ENCODE data around the gene SAMSN1. TPM values are rescaled to one million over a fixed set of nuclear protein-coding genes. Genes with fewer than 3 reads are reported as not detected.

SAMSN1 gene
- total RNA-seq, 2 experiments from 2014 or later = 66.7 to 71.4 TPM

DNA sequence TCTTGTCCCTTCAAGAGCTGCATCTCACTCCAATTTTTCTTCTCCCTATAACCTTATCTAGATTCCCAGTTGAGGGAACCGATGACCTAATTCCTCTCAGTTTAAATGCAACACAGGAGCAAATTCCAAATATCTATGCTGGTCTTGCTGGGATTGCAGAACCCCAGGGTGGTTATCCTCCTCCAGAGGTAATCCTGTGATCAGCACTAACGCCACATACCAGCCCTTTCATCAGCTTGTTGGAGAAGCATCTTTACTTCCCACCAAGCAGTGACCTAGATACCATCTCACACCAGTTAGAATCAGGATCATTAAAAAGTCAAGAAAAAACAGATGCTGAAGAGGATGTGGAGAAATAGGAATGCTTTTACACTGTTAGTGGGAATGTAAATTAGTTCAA lies 52.4 kb downstream of the SAMSN1 start:
- peaks cover 12% of the 10 kb centered on the region for H3K4me1 Mint-ChIP-seq (ENCODE audit: low read depth)
- DNase-seq (no peak), ATAC-seq (no peak)
- H3K27ac Mint-ChIP-seq = no peak overlapping the region
- ChIA-PET POLR2A (interaction anchor here (0.7 to 1.7 kb wide), 2 partner anchors 10 to 52 kb away, joined by 3 to 4 read pairs; no protein-coding TSS in a partner anchor), CTCF (interaction anchor here (1.5 kb wide), 1 partner anchor 13 kb away, joined by 5 read pairs; no protein-coding TSS in a partner anchor)
- intact Hi-C loops (cut with micrococcal nuclease) = no loop called here
- no peaks in the 10 kb centered on the region for H3K27me3 Mint-ChIP-seq
- peaks cover 76% of the 10 kb centered on the region for H3K36me3 Mint-ChIP-seq (ENCODE audit: low read depth)
- H3K9me3 Mint-ChIP-seq = peaks cover 8% of the 10 kb centered on the region
- no peak overlapping the region for H3K4me3 Mint-ChIP-seq
- TF ChIP-seq, protein P1, sequence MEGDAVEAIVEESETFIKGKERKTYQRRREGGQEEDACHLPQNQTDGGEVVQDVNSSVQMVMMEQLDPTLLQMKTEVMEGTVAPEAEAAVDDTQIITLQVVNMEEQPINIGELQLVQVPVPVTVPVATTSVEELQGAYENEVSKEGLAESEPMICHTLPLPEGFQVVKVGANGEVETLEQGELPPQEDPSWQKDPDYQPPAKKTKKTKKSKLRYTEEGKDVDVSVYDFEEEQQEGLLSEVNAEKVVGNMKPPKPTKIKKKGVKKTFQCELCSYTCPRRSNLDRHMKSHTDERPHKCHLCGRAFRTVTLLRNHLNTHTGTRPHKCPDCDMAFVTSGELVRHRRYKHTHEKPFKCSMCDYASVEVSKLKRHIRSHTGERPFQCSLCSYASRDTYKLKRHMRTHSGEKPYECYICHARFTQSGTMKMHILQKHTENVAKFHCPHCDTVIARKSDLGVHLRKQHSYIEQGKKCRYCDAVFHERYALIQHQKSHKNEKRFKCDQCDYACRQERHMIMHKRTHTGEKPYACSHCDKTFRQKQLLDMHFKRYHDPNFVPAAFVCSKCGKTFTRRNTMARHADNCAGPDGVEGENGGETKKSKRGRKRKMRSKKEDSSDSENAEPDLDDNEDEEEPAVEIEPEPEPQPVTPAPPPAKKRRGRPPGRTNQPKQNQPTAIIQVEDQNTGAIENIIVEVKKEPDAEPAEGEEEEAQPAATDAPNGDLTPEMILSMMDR (IDR thresholded peaks at IDR 0.05) = no peak

DNA sequence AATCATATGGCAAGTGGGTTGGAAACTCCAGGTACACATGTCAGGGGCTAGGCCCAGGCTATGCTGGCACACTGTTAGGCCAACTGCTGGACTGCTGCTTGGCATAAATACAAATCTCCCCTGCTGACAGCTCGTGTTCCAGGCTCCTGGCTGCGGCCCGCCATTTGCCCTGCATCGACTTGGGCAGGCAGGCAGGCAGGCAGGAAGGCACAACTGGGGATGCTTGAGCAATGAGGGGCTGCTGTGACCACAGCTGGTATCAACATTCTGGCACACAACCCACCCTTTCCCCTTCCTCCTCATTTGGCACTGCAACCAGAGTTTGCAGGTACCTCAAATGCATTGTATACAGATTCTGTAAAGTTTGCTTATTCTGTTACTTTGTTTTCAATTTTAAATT lies 53.2 kb downstream of the SAMSN1 start:
- CTCF ChIA-PET = interaction anchor here (1.5 kb wide), 1 partner anchor 14 kb away, joined by 5 read pairs; no protein-coding TSS in a partner anchor

DNA sequence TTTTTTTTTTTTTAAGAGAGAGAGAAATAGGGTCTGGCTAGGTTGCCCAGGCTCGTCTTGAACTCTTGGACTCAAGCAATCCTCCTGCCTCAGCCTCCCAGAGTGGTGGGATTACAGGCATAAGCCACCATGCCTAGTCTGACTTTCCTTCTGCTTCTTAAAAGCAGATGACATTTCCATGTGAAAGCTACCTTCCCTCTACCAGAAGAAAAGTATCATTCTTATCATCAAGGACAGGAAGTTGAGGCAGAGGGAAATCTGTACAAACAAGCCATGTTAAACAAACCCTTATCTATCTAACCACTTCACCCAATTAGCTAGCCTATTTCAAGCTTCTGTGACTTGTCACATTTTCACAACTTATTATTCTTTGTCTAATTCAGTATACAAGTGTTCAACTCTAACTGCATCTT lies 54.8 kb downstream of the SAMSN1 start:
- Mint-ChIP-seq H3K4me3 (no peak overlapping the region), H3K4me1 (ENCODE audit: low read depth) (peaks cover 33% of the 10 kb centered on the region), H3K27ac (no peak overlapping the region), H3K27me3 (no peaks in the 10 kb centered on the region), H3K9me3 (peaks cover 8% of the 10 kb centered on the region), H3K36me3 (ENCODE audit: low read depth) (peaks cover 73% of the 10 kb centered on the region)
- ChIA-PET POLR2A (interaction anchor here (0.7 to 1.0 kb wide), 2 partner anchors 79 to 109 kb away, joined by 3 read pairs; partner anchors contain the start of gene HSPA13), CTCF (no interaction called here)
- TF ChIP-seq, protein P1 (IDR thresholded peaks at IDR 0.05) = no peak
- no peak for ATAC-seq
- intact Hi-C loops (cut with micrococcal nuclease) = no loop called here
- DNase-seq = no peak

More for the DNA sequence above, 53.2 kb downstream of the SAMSN1 start:
- Mint-ChIP-seq H3K27ac (no peak overlapping the region), H3K4me1 (ENCODE audit: low read depth) (peaks cover 20% of the 10 kb centered on the region), H3K4me3 (no peak overlapping the region), H3K27me3 (no peaks in the 10 kb centered on the region), H3K9me3 (peaks cover 8% of the 10 kb centered on the region), H3K36me3 (ENCODE audit: low read depth) (peaks cover 75% of the 10 kb centered on the region)
- ATAC-seq = no peak
- no peak for DNase-seq
- POLR2A ChIA-PET = interaction anchor here (0.7 to 1.7 kb wide), 3 partner anchors 11 to 51 kb away, joined by 3 to 4 read pairs (median 4); no protein-coding TSS in a partner anchor
- intact Hi-C loops (cut with micrococcal nuclease) = no loop called here
- TF ChIP-seq, protein P1 (IDR thresholded peaks at IDR 0.05) = no peak

DNA sequence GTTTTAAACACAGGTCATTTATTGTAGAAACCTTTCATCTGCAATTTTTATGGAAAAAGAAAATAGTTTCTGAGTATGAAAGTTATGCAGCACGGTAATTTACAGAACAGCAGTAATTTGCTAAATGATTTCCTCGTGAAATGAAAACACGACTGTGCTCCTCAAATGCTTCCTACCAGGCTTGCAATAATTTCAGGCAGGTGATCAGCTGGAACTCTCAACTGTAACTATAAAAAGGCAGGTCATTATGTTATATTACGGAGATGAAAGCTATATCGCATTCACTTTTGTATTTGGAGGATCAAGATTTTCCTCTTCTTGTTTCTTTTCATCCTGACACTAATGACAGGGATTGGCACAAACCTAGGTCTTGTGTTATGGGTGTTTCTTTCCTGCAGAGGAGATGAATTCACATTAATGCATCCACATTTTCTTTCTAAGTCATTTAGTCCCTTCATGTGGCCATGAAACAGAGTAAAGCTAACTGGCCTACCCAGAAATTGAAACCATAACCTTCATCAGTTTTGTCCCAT lies 57.4 kb downstream of the SAMSN1 start:
- TF ChIP-seq, protein P1 (IDR thresholded peaks at IDR 0.05) = no peak
- H3K4me3 Mint-ChIP-seq = no peak overlapping the region
- ChIA-PET CTCF (no interaction called here), POLR2A (no interaction called here)
- peaks cover 11% of the 10 kb centered on the region for H3K9me3 Mint-ChIP-seq
- H3K27me3 Mint-ChIP-seq = no peaks in the 10 kb centered on the region
- intact Hi-C loops (cut with micrococcal nuclease) = no loop called here
- peaks cover 70% of the 10 kb centered on the region for H3K36me3 Mint-ChIP-seq (ENCODE audit: low read depth)
- peak overlapping the region; percentile 92 for H3K27ac Mint-ChIP-seq
- ATAC-seq (no peak), DNase-seq (no peak)
- peaks cover 51% of the 10 kb centered on the region for H3K4me1 Mint-ChIP-seq (ENCODE audit: low read depth)

Measured in activated CD8-positive, alpha-beta T cell treated with anti-CD3 and anti-CD28 coated beads for 36 hours (primary cell).